HepG2 (cell line): ENCODE results near the gene HNRNPAB. TPM values are rescaled to one million over a fixed set of nuclear protein-coding genes. Genes with fewer than 3 reads are reported as not detected.
A peak's percentile ranks its signal among the peaks of the same experiment; 100 is the strongest.

Experiments used
- EP300 ChIP-seq, 3 experiments: sonication (generic) in 1 of 3; formaldehyde crosslinking in 1 of 3; IDR thresholded peaks; 2 replicates each; pipeline versions ENCODE4 v1.5.1 to v1.6.1; 2011 to 2020; ENCODE audit warnings: low read depth in 2 of 3, low read length in 2 of 3, borderline replicate concordance in 1 of 3, improper control_type of control experiment in 1 of 3, mild to moderate bottlenecking in 1 of 3, missing genetic modification reagents in 1 of 3, moderate library complexity in 1 of 3
- KLF9 ChIP-seq: IDR thresholded peaks from 2 replicates; pipeline ENCODE4 v1.6.1; 2016; ENCODE audit warnings: low read depth
- MAFG ChIP-seq: sonication (generic); formaldehyde crosslinking; IDR thresholded peaks from 2 replicates; pipeline ENCODE4 v1.5.1; 2020; ENCODE audit warnings: mild to moderate bottlenecking, missing genetic modification reagents
- POLR2A ChIP-seq, 2 experiments: IDR thresholded peaks; 2 replicates each; pipeline ENCODE4 v1.6.1; 2011; ENCODE audit warnings: low read depth in 2 of 2, low read length in 2 of 2, mild to moderate bottlenecking in 1 of 2, moderate library complexity in 1 of 2; ENCODE audit not compliant: insufficient read depth in 1 of 2
- POLR2AphosphoS2 ChIP-seq: IDR thresholded peaks from 2 replicates; pipeline ENCODE4 v1.6.1; 2011; ENCODE audit warnings: low read depth, low read length, improper control_type of control experiment
- RARA ChIP-seq: IDR thresholded peaks from 2 replicates; pipeline ENCODE4 v1.6.1; 2016; ENCODE audit warnings: missing genetic modification reagents, missing compliant biosample characterization
- RBFOX2 ChIP-seq: fragments of 200-400 bp; formaldehyde crosslinking; IDR thresholded peaks from 2 replicates; pipeline ENCODE4 v1.6.1; 2017; ENCODE audit warnings: low read depth, mild to moderate bottlenecking, low read length
- RBM22 ChIP-seq: fragments of 200-400 bp; formaldehyde crosslinking; optimal IDR thresholded peaks from 2 replicates; pipeline ENCODE3; 2017; ENCODE audit warnings: mild to moderate bottlenecking, low read length, moderate library complexity
- SRY ChIP-seq: sonication (generic); formaldehyde crosslinking; IDR thresholded peaks from 2 replicates; pipeline ENCODE4 v1.8.0; 2022; ENCODE audit warnings: mild to moderate bottlenecking, missing genetic modification reagents
- TARDBP ChIP-seq: sonication (generic); formaldehyde crosslinking; IDR thresholded peaks from 2 replicates; pipeline ENCODE4 v1.8.0; 2022; ENCODE audit warnings: mild to moderate bottlenecking, missing genetic modification reagents
- TOE1 ChIP-seq: sonication (generic); formaldehyde crosslinking; IDR thresholded peaks from 2 replicates; pipeline ENCODE4 v1.4.0; 2020; ENCODE audit warnings: mild to moderate bottlenecking, missing genetic modification reagents
- YEATS4 ChIP-seq: sonication (generic); formaldehyde crosslinking; IDR thresholded peaks from 2 replicates; pipeline ENCODE4 v1.4.0; 2020; ENCODE audit warnings: missing genetic modification reagents, borderline replicate concordance
- YY1 ChIP-seq: IDR thresholded peaks from 2 replicates; pipeline ENCODE4 v1.6.1; 2011; ENCODE audit warnings: low read length, low read depth, moderate library complexity, mild to moderate bottlenecking; ENCODE audit not compliant: insufficient read depth, insufficient replicate concordance
- ZNF17 ChIP-seq: sonication (generic); formaldehyde crosslinking; IDR thresholded peaks from 2 replicates; pipeline ENCODE4 v1.5.0; 2020; ENCODE audit warnings: mild to moderate bottlenecking, missing genetic modification reagents
- ZNF282 ChIP-seq: fragments of 450-650 bp; IDR thresholded peaks from 2 replicates; pipeline ENCODE4 v1.6.1; 2018; ENCODE audit not compliant: partially characterized antibody
- ZNF33A ChIP-seq: sonication (generic); formaldehyde crosslinking; IDR thresholded peaks from 2 replicates; pipeline ENCODE4 v1.5.1; 2020; ENCODE audit warnings: missing genetic modification reagents, mild to moderate bottlenecking, moderate library complexity, borderline replicate concordance
- ZNF781 ChIP-seq: sonication (generic); formaldehyde crosslinking; IDR thresholded peaks from 2 replicates; pipeline ENCODE4 v1.5.1; 2020; ENCODE audit warnings: borderline replicate concordance, mild to moderate bottlenecking, missing genetic modification reagents; ENCODE audit errors: not compliant biosample characterization
- polyA plus RNA-seq, 8 experiments: library from polyadenylated mRNA; depleted of rRNA in 3 of 8; stranded (reverse) in 7 of 8; unstranded in 1 of 8; fragments of >200 nt; fragmentation: Illumina TruSeq in 4 of 8; extraction: Trizol in 4 of 8; gene quantifications; 2 replicates each; pipeline versions ENCODE4 v1.2.1 to v1.2.3, GENCODE V29; 2011 to 2016; ENCODE audit warnings: low read depth in 4 of 8, missing spikeins in 1 of 8, mixed read lengths in 1 of 8; ENCODE audit not compliant: insufficient read depth in 1 of 8
- total RNA-seq, 5 experiments: library from RNA; depleted of rRNA; stranded (reverse); fragments of >200 nt; fragmentation: Illumina TruSeq; extraction: Trizol; gene quantifications; 2 replicates each; pipeline ENCODE4 v1.2.3, GENCODE V29; 2016; ENCODE audit warnings: low read depth in 1 of 5
- TF ChIP-seq, protein P1 (sequence below): sonication (generic); formaldehyde crosslinking; IDR thresholded peaks from 2 replicates; pipeline ENCODE4 v1.8.0; 2022; ENCODE audit warnings: mild to moderate bottlenecking, missing genetic modification reagents, borderline replicate concordance
- TF ChIP-seq, protein P2 (sequence below): sonication (generic); formaldehyde crosslinking; IDR thresholded peaks from 2 replicates; pipeline ENCODE4 v1.4.0; 2020; ENCODE audit warnings: missing genetic modification reagents
- TF ChIP-seq, protein P3 (sequence below): IDR thresholded peaks from 2 replicates; pipeline ENCODE4 v1.6.1; 2016; ENCODE audit warnings: low read depth, control low read depth
- TF ChIP-seq, protein P4 (sequence below): sonication (generic); formaldehyde crosslinking; conservative IDR thresholded peaks from 2 replicates; pipeline ENCODE4 v1.4.0; 2020; ENCODE audit warnings: missing genetic modification reagents
- TF ChIP-seq, protein P5 (sequence below): sonication (generic); formaldehyde crosslinking; conservative IDR thresholded peaks from 2 replicates; pipeline ENCODE4 v1.5.0; 2020; ENCODE audit warnings: missing genetic modification reagents

HNRNPAB gene
- total and polyA plus RNA-seq, 2 of the 13 experiments (the other 11 are each of a cell fraction or from before 2014, with no cell fraction given): 62.6 to 111 TPM

DNA sequence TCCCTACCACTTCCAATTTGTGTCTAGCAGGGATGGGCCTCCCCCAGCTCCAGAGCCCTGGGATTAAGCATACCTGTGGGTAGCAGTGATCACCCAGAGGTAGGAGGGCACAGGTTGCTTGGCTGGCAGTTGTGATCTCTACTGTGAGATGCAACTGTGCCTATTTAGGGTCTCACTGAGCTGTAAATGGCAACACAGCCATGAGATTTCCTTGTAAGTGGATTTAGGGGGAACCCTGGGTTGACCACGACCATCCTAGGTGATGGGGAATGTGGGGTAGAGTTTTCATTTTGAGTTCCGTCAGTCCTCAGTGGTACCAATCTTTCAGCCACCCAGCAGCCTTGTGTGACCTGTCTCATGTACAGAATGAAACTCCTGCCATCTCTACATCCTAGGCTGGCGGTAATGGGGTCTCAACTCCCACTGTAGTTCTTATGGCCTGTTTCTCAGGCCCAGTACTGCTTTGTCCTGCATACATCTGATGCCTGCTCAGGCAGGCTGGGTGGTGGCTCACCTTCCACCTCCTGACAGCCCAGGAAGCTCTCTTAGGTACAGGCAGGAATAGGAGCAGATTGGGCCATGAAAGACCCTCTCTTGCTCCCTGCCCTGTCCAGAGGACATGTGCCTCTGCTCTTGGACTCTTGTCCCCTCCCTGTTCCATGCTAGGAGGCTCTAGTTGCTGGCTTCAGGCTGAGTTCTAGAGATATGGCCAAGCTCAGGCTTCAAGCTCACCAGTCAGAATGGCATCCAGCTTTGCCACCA lies 8.1 kb downstream of the HNRNPAB start (continued):
- TF ChIP-seq, protein P1, sequence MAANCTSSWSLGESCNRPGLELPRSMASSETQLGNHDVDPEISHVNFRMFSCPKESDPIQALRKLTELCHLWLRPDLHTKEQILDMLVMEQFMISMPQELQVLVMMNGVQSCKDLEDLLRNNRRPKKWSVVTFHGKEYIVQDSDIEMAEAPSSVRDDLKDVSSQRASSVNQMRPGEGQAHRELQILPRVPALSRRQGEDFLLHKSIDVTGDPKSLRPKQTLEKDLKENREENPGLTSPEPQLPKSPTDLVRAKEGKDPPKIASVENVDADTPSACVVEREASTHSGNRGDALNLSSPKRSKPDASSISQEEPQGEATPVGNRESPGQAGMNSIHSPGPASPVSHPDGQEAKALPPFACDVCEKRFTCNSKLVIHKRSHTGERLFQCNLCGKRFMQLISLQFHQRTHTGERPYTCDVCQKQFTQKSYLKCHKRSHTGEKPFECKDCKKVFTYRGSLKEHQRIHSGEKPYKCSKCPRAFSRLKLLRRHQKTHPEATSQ: no peak
- TF ChIP-seq, protein P2, sequence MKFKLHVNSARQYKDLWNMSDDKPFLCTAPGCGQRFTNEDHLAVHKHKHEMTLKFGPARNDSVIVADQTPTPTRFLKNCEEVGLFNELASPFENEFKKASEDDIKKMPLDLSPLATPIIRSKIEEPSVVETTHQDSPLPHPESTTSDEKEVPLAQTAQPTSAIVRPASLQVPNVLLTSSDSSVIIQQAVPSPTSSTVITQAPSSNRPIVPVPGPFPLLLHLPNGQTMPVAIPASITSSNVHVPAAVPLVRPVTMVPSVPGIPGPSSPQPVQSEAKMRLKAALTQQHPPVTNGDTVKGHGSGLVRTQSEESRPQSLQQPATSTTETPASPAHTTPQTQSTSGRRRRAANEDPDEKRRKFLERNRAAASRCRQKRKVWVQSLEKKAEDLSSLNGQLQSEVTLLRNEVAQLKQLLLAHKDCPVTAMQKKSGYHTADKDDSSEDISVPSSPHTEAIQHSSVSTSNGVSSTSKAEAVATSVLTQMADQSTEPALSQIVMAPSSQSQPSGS (CRISPR knock-in tag): no peak
- TF ChIP-seq RBM22 (peak; percentile 7), TARDBP (CRISPR knock-in tag) (no peak), KLF9 (CRISPR knock-in tag) (no peak), YY1 (no peak), RARA (no peak), TOE1 (CRISPR knock-in tag) (no peak), EP300 (IDR thresholded peaks at IDR 0.05; ENCODE audit: low read depth in 2 of 2, low read length in 2 of 2) (no peak), EP300 (CRISPR knock-in tag; IDR thresholded peaks at IDR 0.05; ENCODE audit: borderline replicate concordance) (no peak), ZNF282 (no peak), POLR2A (IDR thresholded peaks at IDR 0.05; ENCODE audit: insufficient read depth in 1 of 2, low read depth in 2 of 2, low read length in 2 of 2) (peak in 1 of 2 experiments; percentile 48; a peak in 2 of 4 replicates), YEATS4 (CRISPR knock-in tag) (no peak), ZNF781 (CRISPR knock-in tag) (no peak), ZNF17 (CRISPR knock-in tag) (no peak), RBFOX2 (peak; percentile 3; the same call in 1 of the 2 replicates), MAFG (CRISPR knock-in tag) (no peak), POLR2AphosphoS2 (peak; percentile 33), SRY (no peak), ZNF33A (CRISPR knock-in tag) (no peak)
- TF ChIP-seq, protein P3, sequence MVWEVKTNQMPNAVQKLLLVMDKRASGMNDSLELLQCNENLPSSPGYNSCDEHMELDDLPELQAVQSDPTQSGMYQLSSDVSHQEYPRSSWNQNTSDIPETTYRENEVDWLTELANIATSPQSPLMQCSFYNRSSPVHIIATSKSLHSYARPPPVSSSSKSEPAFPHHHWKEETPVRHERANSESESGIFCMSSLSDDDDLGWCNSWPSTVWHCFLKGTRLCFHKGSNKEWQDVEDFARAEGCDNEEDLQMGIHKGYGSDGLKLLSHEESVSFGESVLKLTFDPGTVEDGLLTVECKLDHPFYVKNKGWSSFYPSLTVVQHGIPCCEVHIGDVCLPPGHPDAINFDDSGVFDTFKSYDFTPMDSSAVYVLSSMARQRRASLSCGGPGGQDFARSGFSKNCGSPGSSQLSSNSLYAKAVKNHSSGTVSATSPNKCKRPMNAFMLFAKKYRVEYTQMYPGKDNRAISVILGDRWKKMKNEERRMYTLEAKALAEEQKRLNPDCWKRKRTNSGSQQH (CRISPR knock-in tag): no peak
- TF ChIP-seq, protein P4, sequence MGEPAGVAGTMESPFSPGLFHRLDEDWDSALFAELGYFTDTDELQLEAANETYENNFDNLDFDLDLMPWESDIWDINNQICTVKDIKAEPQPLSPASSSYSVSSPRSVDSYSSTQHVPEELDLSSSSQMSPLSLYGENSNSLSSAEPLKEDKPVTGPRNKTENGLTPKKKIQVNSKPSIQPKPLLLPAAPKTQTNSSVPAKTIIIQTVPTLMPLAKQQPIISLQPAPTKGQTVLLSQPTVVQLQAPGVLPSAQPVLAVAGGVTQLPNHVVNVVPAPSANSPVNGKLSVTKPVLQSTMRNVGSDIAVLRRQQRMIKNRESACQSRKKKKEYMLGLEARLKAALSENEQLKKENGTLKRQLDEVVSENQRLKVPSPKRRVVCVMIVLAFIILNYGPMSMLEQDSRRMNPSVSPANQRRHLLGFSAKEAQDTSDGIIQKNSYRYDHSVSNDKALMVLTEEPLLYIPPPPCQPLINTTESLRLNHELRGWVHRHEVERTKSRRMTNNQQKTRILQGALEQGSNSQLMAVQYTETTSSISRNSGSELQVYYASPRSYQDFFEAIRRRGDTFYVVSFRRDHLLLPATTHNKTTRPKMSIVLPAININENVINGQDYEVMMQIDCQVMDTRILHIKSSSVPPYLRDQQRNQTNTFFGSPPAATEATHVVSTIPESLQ (CRISPR knock-in tag): no peak
- TF ChIP-seq, protein P5, sequence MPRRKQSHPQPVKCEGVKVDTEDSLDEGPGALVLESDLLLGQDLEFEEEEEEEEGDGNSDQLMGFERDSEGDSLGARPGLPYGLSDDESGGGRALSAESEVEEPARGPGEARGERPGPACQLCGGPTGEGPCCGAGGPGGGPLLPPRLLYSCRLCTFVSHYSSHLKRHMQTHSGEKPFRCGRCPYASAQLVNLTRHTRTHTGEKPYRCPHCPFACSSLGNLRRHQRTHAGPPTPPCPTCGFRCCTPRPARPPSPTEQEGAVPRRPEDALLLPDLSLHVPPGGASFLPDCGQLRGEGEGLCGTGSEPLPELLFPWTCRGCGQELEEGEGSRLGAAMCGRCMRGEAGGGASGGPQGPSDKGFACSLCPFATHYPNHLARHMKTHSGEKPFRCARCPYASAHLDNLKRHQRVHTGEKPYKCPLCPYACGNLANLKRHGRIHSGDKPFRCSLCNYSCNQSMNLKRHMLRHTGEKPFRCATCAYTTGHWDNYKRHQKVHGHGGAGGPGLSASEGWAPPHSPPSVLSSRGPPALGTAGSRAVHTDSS (CRISPR knock-in tag): no peak
